ENCODE results near the gene KPNA3. TPM values are rescaled to one million over a fixed set of nuclear protein-coding genes. Genes with fewer than 3 reads are reported as not detected.
A peak's percentile ranks its signal among the peaks of the same experiment; 100 is the strongest.
"Not testable (repeated sequence)": the region's sequence is repeated elsewhere in the genome, so short reads cannot be mapped to it uniquely, and the experiment has no call there.

The KPNA3 gene
- total RNA-seq, 1 experiment from 2014 or later, result 42.8 TPM

DNA sequence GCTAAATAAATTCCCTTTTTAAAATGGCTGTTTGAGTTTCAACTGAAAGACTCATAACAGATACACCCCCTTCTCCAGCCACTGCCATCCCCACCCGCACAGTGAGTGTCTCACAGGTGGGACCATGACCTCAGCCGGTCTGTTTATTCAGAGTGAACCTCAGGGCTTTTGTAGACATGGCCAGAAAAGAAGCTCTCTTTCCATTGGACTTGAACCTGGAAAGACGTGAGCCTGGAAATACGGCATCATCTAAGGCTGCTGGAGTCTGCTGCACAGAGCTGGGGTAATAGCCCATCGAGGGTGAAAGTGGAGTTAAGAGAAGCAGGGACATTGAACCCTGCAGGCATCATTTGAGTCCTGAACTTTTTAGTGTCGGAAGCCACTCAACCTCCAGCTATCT is 15.2 kb upstream of the KPNA3 start:
- no peak for DNase-seq (ENCODE audit: low read depth)

- peak; percentile 9 for DNase-seq (ENCODE audit: low read depth)
These were observed 13.6 kb upstream of the KPNA3 start for GRCh38 chr13:49806126-49806536.

- DNase-seq (ENCODE audit: low read depth), result not testable (repeated sequence)
These were observed 10.6 kb upstream of the KPNA3 start for GRCh38 chr13:49803047-49803446.

DNA sequence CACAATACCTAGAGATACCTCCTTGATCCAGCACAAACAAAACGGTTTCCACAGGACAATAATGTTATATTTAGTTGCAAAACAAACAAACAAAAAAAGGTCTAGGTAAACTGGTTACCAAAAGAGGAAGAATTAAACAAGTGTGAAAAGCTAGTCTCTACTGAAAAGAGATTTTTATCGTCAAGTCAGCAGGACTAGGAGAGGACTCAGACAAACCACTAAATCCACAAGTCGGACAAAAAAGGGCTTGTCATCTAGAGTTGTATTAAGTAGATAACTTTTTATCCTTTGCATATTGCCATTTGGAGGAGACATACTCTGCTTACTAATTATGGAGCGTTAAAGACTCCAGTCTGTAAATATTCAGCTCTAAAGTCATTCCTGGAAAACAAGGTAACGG is 9.9 kb upstream of the KPNA3 start:
- DNase-seq (ENCODE audit: low read depth), result no peak

DNA sequence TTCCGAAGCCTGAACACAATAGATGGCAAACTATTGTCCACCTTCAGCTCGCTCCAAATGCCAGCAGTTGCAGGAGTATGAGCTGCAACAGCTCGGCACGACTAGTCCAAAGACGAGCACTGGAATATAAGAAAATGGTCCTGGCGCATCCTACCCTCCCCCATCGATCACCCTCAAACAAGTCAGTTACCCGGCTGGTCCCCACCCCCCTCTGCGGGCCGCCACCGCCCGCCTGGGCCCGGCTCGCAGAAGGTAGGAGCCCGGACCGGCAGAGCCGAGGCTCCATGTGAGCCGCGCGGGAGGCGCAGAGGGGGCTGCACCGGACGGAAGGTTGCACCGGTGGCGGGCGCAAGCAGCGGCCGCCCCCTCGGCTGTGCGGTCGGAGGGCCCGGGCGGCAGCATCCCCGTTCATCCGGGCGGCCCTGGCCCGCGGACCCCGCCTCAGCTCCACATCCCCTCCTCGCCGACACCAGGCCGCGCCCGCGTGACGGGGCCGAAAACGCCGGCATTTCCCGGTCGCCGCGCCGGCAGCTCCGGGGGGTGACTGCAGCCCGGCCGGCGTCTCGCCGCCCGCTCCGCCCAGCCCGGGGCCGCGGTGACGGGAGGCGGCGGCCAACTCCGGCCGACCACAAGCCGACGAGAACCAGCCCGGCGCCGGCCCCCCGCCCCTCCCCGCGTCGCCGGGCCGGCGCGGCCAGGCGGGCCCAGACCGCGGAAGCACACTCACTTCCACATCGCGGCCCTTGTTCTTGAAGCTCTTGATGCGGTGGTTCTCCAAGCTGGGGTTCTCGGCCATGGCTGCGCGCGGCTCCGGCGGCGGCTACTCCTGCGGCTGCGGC is 552 bp downstream of the KPNA3 start:
- peak; percentile 46 for DNase-seq (ENCODE audit: low read depth)

- DNase-seq (ENCODE audit: low read depth), result peak; percentile 8
These were observed 1.2 kb downstream of the KPNA3 start for GRCh38 chr13:49791315-49791710.

GRCh38 chr13:49789968-49790367 is 2.5 kb downstream of the KPNA3 start:
- DNase-seq (ENCODE audit: low read depth), result no peak

- no peak for DNase-seq (ENCODE audit: low read depth)
These were observed 6.0 kb downstream of the KPNA3 start for GRCh38 chr13:49786401-49787008.

DNA sequence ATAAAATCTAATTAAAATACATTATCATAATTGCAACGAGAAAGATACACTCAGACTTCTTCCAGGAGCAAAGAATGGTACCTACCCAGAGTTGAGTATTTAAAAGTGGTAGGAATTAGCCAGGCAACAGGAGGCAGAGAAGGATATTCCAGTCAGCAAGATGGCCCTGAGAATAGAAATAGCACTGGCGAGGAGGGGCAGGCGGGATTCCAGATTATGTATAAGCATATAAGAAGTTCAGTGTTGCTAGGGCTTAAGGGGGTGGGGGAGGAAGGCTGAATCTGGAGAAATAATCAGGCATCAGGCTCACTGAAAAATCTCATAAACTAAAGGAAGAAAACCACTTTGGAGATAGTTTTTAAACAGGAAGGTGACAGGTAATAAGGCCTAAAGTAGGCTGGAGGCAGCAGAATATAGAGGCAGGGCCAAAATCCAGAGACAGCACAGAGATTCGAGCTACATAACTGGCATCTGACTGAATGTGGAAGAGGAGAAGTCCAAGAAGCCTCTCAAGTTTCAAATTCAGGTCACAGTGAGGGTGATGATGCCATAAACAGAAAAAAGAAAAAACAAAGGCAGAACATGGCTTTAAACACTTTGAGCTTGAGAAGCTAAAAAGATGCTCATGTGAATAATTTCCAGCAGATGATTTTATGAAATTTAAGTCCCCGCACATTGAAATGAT is 7.5 kb downstream of the KPNA3 start:
- DNase-seq (ENCODE audit: low read depth), result no peak

DNA sequence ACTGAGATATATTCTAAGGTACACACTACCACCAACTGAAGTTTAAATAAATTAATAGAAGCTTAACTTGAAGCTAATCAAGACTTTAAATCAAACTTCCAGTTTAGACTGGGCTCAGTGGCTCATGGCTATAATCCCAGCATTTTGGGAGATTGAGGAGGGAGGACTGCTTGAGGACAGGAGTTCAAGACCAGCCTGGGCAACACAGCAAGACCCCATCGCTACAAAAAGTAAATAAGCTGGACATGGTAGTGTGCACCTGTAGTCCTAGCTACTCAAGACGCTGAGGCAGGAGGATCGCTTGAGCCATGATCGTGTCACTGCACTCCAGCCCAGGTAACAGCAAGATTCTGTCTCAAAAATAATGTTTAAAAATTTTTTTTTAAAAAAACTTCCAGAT is 8.6 kb downstream of the KPNA3 start:
- no peak for DNase-seq (ENCODE audit: low read depth)

- no peak for DNase-seq (ENCODE audit: low read depth)
These were observed 9.7 kb downstream of the KPNA3 start for GRCh38 chr13:49782784-49783183.

GRCh38 chr13:49781806-49782205 is 10.7 kb downstream of the KPNA3 start:
- DNase-seq (ENCODE audit: low read depth), result no peak

DNA sequence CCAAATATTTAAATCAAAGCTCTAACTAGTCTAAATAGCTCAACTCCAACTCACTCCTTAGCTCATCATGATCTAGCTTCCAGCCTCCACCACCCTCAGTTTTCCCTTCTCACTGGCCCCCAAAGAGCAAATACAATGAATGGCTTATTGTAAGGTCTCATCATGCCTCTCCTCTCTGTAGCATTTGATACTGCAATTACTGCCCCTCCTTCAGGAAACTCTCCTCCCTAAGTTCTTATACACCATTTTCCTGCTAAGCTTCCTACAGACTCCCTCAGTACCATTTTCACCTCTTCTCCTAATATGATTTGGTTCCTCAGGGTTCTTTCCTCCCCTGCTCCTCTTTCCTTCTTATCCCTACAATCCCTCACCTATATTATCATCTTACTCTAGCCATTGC is 12.8 kb downstream of the KPNA3 start:
- DNase-seq (ENCODE audit: low read depth), result no peak

- DNase-seq (ENCODE audit: low read depth), result no peak
These were observed 14.5 kb downstream of the KPNA3 start for GRCh38 chr13:49777746-49778614.

- DNase-seq (ENCODE audit: low read depth), result no peak
These were observed 15.6 kb downstream of the KPNA3 start for GRCh38 chr13:49776871-49777270.

- DNase-seq (ENCODE audit: low read depth), result no peak
These were observed 18.0 kb downstream of the KPNA3 start for GRCh38 chr13:49774376-49775005.

- DNase-seq (ENCODE audit: low read depth), result no peak
These were observed 19.7 kb downstream of the KPNA3 start for GRCh38 chr13:49772828-49773227.

- not testable (repeated sequence) for DNase-seq (ENCODE audit: low read depth)
These were observed 30.7 kb downstream of the KPNA3 start for GRCh38 chr13:49761811-49762210.

DNA sequence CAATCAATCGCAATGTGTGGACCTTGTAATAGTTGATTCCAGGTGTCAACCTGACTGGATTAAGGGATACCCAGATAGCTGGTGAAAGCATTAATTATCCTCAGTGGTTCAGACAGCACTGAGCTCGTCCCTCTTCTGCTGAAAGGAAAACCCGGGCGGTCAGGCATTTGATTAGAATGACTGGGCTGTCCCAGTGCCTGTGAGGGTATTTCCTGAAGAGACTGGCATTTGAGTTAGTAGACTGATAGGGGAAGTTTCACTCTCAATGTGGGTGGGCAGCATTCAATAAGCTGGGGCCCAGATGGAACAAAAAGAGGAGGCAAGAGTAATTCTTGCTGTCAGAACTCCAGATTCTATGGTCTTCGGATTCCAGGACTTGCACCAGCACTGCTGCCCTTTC is 31.9 kb downstream of the KPNA3 start:
- DNase-seq (ENCODE audit: low read depth), result no peak

DNA sequence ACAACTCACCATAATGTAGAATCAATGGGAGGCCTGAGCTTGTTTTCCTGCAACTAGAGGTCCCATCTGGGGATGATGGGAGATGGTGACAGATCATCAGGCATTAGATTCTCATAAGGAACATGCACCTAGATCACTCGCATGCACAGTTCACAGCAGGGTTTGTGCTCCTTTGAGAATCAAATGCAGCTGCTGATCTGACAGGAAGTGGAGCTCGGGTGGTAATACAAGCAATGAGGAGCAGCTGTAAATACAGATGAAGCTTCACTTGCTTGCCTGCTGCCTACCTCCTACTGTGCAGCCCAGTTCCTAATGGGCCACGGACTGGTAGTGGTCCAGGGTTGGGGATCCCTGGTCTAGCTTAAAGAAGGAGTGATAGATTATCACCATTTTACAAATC is 33.0 kb downstream of the KPNA3 start:
- DNase-seq (ENCODE audit: low read depth), result no peak

- no peak for DNase-seq (ENCODE audit: low read depth)
These were observed 36.2 kb downstream of the KPNA3 start for GRCh38 chr13:49756263-49756662.
